ENCODE measurements around the gene MAPKAP1. TPM values are rescaled to one million over a fixed set of nuclear protein-coding genes. Genes with fewer than 3 reads are reported as not detected.
"Not testable (repeated sequence)": the region's sequence is repeated elsewhere in the genome, so short reads cannot be mapped to it uniquely, and the experiment has no call there.

Gene MAPKAP1
- total RNA-seq, 1 experiment from 2014 or later = 147 TPM

- DNase-seq (ENCODE audit: low read depth) = no peak
These were observed 102.8 kb downstream of the MAPKAP1 start for GRCh38 chr9:125604196-125604595.

DNA sequence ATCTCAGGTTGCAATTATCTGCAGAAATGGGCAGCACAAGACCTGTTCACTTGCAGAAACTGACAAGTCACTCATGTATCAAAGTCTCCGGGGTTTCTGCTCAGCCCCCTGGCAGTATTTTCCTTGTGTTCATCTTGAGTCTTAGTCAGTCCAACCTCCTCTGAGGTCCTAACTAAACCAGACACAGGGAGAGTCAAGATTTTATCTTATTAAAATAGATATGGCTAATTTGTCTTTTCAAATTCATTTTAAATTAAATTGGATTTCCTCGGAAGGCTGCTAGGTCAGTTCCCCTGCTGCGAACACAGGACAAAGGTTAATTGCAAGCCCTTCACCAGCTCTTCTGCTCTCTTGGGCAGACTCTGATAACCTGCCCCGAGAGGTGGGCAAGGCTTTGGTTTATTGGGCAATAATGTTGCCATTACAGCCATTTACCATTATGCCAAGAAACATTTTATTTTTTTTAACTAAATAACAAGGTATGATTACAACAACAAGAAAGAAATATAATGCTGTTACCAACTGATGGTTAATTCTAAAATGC lies 103.5 kb downstream of the MAPKAP1 start:
- no peak for DNase-seq (ENCODE audit: low read depth)

DNA sequence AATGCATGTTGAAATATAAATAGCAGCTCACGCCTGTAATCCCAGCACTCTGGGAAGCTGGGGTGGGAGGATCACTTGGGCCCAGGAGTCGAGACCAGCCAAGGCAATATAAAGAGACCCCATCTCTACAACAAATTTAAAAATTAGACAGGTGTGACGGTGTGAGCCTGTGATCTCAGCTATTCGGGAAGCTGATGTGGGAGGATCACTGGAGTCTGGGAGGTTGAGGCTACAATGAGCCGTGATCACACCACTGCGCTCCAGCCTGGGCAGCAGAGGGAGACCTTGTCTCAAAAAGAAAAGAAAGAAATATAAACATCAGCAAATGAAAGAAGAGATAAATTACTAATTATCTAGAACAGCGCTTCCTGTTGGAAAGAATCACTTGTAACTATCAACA lies 105.0 kb downstream of the MAPKAP1 start:
- DNase-seq (ENCODE audit: low read depth) = no peak

- no peak for DNase-seq (ENCODE audit: low read depth)
These were observed 106.8 kb downstream of the MAPKAP1 start for GRCh38 chr9:125600194-125600593.

- DNase-seq (ENCODE audit: low read depth) = no peak
These were observed 112.8 kb downstream of the MAPKAP1 start for GRCh38 chr9:125594223-125594610.

DNA sequence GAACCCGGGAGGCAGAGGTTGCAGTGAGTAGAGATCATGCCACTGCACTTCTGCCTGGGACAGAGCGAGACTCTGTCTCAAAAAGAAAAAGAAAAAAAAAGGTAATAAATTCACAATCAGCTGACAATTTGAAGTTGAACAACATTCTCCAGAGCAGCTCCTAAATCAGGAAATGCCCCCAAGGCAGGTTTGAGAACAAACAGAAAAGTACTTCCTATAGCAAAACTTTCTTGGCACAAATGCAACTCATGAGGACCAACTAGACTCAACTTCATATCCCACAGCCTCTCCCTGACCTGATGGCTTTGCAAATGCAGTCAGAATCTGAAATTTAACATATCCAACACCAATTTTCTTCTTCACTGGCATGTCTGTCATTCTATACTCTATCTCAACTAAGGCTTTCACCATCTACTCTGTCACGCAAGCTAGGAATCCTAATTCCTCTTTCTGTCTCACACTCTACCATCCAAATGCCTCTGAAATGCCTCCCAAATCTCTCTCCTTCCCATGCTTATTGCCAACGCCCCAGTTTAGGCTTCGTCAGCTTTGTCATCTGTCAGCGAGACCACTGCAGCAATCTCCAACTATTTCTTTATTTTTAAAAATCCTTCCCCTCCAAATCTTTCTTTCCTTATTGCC lies 113.3 kb downstream of the MAPKAP1 start:
- DNase-seq (ENCODE audit: low read depth) = no peak

DNA sequence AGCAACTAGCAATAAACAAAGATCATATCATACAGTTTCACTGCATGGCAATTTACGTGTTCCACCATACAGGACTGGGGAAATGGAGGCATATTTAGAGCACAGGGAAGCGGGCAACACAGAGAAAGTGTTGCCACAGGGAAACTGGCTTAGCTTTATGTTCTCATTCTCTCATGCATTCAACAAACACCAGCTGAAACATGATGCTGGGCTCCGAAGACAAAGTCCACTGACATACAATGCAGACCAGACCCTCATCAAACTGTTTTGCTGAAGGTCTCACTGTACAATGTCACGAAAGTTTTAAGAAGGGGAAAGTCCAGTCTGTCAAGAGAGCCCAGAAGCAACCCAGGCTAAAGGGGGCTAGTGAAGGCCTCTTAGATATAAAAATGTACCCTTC lies 115.1 kb downstream of the MAPKAP1 start:
- DNase-seq (ENCODE audit: low read depth) = no peak

- no peak for DNase-seq (ENCODE audit: low read depth)
These were observed 115.8 kb downstream of the MAPKAP1 start for GRCh38 chr9:125591245-125591644.

GRCh38 chr9:125589287-125589686 lies 117.7 kb downstream of the MAPKAP1 start:
- no peak for DNase-seq (ENCODE audit: low read depth)

DNA sequence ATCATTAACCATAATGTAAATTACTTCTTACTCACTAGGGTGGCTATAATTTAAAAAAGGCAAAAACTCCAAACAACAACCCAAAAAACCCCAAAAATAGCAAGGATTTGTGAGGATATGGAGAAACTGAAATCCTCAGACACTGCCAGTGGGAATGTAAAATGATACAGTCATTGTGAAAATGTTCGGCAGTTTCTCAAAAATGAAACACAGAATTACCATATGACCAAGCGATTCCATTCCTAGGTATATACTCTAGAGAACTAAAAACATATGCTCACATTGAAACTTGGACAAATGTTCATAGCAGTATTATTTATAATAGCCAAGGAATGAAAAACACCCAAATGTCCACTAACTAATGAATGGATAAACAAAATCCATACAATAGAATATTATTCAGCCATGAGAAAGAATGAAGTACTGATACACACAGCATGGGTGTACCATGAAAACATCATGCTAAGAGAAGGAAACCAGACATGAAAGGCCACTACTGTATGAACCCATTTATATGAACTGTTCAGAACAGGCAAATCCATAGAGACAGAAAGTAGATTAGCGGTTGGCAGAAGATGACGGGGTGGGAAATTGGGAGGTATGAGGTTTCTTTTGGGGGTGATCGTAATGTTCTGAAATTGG lies 119.1 kb downstream of the MAPKAP1 start:
- no peak for DNase-seq (ENCODE audit: low read depth)

GRCh38 chr9:125586172-125586511 lies 120.9 kb downstream of the MAPKAP1 start:
- DNase-seq (ENCODE audit: low read depth) = no peak

DNA sequence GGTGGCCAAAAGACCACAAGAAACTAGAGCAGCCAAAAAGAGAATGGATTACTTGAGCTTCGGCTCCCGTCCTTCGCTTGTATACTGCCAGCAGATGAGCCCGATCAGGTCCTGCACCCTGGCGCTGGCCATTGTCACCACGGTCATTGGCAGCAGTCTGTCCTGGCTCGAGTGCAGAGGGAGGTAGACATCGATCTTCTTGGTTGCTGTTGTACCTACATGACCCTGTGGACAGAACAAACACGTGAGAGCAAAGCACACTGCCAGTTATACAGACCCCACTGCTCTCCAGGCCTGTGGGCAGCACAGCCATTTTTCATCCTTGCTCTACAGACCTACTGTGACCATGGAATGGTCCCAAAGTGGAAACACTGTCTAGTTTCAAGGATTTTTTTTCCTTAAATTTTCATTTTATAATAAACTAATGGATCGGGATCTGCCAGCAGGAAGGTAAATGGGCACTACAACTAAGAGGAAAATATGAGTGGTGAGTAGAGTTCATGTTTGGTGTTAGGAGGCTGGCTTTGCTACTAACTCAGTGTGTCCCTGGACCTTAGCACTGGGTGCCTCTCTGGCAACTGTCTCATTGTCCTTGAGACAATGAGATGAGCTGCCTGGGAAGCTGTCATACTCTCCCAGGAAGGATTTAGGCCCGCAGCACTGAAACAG lies 121.4 kb downstream of the MAPKAP1 start:
- DNase-seq (ENCODE audit: low read depth) = no peak

DNA sequence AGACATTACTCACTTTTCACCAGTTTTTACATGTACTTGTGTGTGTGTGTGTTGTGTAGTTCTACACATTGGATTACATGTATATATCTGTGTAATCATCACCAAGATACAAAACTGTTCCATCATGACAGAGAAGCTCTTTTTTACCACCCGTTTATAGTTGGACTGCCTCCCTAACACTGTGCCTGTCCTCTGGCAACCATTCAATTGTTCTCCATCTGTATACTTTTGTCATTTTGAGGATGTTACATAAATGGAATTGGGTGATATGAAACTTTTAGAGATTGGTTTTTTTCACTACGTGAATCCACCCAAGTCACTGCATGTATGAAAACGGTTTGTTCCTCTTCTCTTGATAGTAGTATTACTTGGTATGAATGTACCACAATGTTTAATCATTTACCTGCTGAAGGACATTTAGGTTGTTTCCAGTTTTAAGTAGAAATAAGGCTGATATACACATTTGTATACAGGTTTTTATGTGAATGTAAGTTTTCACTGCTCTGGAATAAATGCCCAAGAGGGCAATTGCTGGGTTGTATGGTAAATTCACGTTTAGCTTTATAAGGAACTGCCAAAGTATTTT lies 126.2 kb downstream of the MAPKAP1 start:
- DNase-seq (ENCODE audit: low read depth) = no peak

GRCh38 chr9:125579030-125579932 lies 127.7 kb downstream of the MAPKAP1 start:
- no peak for DNase-seq (ENCODE audit: low read depth)

DNA sequence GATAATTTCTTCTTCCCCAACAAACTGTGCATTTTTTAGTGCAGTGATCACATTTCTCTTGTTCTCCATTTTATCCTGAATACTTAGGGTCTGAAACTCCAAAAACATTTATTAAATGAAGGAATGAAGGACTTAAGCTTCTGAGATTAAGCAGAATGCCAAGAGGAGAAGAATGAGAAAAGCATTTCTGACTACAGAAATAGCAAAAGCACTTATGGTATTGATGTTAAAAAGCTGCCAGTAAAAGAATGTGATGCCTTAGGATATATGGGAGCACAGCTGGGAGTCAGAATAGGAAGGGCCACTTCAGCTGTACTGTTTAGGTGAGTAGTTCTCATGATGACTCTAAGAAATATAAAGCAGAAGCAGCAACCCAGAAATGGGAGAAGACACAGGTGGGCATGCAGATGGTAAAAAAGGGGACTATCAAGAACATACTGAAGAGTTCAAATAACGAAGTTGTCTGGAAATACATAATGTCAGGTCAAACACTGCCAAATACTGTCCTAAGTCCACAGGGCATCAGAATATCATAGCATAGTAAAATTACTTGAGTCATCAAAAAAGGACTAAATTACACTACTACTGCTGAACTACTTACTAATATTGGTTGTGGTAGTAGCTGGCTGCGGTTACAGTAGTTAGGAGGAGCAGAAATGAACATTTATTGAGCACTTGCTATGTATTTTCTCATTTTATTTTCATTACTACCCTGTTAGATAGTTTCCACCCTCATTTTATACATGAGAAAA lies 132.7 kb downstream of the MAPKAP1 start:
- DNase-seq (ENCODE audit: low read depth) = no peak

DNA sequence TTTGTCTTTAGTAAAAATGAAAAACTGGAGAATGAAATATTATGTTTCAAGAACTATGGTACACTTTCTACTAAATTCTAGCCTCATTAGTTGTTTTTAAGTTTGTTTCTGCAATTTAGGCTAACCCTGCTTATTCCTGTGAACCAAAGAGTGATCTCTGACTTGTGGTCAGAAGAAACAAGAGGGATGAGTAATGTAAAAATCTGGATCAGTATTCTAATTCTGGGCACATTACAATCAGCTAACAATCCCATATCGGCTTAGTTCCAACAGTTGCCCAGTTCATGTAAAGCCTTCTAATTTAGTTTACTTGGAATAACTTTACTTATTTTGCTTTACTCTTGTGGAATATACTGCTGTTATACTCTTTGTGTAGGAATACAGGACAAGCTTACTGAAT lies 134.5 kb downstream of the MAPKAP1 start:
- not testable (repeated sequence) for DNase-seq (ENCODE audit: low read depth)

DNA sequence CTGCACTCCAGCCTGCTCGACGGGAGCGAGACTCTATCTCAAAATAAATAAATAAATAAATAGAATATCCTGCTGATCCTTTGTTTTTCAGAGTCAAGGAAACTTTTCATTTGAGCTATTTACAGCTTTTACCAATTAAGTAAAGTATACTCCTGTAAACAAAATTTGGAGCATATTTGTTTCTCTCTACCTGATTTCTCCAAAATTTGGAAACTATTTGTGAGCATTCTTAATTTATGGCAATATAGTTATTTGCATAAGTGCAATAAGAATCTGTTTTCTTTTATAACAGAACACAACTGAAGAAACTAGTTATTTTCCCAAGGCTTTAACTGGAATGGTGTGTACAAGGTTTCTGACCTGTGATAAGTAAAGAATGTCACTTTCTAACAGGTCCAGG lies 135.2 kb downstream of the MAPKAP1 start:
- DNase-seq (ENCODE audit: low read depth) = not testable (repeated sequence)

DNA sequence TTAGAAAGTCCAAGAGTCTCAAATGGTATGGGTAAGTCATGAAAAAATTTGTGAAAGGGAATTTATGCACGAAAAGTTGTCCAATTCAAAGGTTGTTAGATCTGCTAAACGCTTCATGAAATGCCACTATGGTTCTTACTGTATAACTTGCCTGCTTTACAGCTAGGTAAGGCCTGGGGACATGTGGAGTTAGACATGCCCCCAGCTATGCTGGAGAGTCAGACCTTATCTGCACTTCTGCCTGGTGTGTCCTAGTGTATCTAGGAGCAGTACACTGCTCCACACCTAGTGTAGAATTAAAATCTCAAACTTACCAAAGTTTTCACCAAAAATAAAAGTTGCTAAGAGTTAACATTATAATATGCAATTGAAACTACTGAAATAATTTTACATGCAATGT lies 136.8 kb downstream of the MAPKAP1 start:
- no peak for DNase-seq (ENCODE audit: low read depth)

DNA sequence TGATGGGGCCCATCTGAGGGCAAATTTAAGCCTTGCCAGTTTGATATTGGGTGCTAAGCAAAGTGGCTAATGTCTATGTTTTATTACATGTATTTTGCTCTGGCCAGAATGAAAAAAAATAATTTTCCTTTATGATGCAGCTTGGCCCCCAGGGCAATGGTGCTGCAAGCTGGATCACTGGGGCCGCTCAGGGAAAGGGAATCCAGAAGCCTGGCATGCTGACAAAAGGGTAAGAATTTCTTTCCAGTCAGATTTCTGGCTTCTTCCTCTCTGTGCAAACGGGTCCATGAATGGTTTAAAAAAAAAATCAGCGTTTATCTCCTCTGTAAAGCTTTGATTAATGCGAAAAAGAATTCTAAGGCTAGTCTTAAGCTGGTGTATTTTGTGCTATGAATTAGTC lies 138.4 kb downstream of the MAPKAP1 start:
- DNase-seq (ENCODE audit: low read depth) = no peak

GRCh38 chr9:125566051-125566450 lies 141.0 kb downstream of the MAPKAP1 start:
- not testable (repeated sequence) for DNase-seq (ENCODE audit: low read depth)

- DNase-seq (ENCODE audit: low read depth) = no peak
These were observed 141.9 kb downstream of the MAPKAP1 start for GRCh38 chr9:125565126-125565525.
